GM18526 (cell line): Measurements from ENCODE around the gene SBF2.

Experiments used
- POLR2A ChIP-seq: IDR thresholded peaks from 3 replicates; pipeline ENCODE4 v1.6.1; 2011; ENCODE audit not compliant: insufficient read length; ENCODE audit errors: extremely low read depth

The SBF2 gene

GRCh38 chr11:10265936-10266335, 28.1 kb downstream of the SBF2 start:
- TF ChIP-seq POLR2A, result no peak

DNA sequence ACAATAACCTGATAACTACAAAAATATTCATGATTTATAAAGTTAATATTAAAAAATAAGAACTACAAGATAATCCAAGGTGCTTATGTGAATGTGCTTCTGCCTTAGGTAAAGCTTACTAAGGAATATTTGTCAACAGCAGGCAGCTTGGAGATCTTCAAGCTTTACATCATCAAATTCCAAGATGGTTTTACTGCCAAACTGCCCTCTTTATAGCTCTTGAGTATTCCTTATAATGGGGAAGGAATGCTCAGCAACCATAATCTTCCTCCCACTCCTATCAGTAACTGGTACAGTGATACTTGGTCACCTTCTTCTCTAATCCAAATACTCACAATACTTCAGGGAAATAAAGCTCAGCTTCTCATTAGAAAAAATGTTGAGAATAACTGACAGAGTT, 30.1 kb downstream of the SBF2 start:
- TF ChIP-seq POLR2A, result no peak

DNA sequence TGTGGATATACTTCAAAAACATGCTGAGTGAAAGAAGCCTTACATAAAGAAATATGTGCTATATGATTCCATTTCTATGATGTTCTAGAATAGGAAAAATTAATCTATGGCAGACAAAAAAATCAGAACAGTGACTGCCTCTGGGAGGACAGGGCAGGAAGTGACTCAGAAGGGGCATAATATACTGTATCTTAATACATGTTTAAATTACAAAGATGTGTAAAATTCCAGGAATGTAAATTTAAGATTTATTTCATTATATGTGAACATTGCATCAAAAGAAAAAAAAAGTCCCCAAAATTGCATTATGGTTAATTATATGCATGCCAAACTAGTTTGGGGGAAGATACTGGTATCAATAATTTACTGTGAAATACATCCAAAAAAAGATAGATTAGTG, 32.2 kb downstream of the SBF2 start:
- TF ChIP-seq POLR2A, result no peak

GRCh38 chr11:10257478-10257877, 36.5 kb downstream of the SBF2 start:
- no peak for TF ChIP-seq POLR2A

DNA sequence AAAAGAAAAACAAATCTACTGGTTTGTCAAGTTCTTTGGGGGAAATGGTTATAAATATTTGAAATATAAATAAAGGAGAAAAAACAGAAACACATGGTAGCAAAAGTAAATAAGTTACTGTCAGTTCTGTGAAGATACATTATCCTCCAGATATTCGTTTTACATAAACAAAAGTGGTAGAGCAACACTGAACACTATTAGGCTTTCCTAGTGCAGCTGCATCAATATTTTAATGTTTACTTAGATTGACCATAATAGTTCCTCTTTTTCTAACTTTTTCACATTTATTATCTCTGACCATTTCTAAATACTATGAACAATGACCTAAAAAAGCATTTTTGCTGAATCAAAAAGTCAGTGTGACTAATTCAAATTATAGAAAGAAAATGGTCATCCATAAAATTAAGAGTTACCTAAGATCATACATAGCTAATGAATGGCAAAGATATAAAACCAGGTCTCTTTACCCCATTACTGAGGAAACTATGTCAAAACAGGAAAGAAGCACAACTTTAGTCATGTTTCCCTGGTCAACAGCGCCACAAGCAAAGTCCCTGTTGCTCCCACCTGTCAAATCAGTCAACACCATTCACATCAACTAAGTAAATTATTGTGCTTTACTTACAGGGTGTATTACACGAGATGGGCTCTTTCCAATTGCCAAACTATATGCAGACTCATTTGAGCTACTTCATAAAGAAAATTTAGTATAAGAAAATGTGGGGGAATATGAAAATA, 38.5 kb downstream of the SBF2 start:
- no peak for TF ChIP-seq POLR2A

GRCh38 chr11:10247011-10247410, 47.0 kb downstream of the SBF2 start:
- no peak for TF ChIP-seq POLR2A

DNA sequence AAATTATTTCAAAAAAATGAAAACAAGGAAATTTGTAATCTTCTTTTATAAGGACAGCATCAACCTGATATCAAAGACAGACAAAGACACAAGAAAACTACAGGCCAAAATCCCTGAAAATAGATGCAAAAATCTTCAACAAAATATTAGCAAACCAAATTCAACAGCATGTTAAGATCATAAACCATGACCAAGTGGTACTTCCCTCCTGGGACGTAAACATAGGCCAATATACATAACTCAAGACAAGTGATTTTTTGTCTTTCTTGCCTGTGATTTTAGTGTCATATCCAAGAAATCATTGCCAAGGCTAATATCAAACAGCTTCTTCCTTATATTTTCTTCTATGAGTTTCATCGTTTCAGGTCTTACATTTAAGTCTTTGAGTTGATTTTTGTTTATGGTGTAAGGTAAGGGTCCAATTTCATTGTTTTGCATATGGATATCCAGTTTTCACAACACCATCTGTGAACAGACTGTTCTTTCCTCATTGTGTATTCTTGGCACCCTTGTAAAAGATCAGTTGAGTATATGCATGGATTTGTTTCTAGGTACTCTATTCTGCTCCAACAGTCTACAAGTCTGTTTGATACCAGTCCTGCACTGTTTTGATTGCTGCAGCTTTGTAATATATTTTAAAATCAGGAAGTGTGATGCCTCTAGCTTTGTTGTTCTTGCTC, 50.0 kb downstream of the SBF2 start:
- TF ChIP-seq POLR2A, result no peak

- TF ChIP-seq POLR2A, result no peak
These were observed 57.2 kb downstream of the SBF2 start for GRCh38 chr11:10236840-10237239.

GRCh38 chr11:10233581-10233980, 60.4 kb downstream of the SBF2 start:
- TF ChIP-seq POLR2A, result no peak

DNA sequence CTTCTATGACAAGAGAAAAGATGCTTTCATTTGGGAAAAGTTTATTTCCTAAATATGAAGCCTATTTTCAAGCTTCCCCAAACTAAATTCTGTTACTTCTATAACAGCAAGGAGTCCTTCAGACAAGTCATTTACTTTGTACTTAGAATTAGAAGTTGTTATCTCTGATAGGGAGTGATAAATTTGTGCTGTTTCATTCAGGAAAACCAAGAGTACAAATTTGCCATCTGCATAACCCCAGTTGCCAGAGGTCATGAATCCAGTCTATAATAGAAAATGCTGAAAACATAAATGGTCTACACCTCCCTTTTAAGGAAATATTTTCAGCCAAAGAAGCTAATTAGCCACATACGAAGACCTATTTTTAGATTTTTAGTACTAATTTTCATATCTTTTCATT, 61.3 kb downstream of the SBF2 start:
- TF ChIP-seq POLR2A, result no peak

DNA sequence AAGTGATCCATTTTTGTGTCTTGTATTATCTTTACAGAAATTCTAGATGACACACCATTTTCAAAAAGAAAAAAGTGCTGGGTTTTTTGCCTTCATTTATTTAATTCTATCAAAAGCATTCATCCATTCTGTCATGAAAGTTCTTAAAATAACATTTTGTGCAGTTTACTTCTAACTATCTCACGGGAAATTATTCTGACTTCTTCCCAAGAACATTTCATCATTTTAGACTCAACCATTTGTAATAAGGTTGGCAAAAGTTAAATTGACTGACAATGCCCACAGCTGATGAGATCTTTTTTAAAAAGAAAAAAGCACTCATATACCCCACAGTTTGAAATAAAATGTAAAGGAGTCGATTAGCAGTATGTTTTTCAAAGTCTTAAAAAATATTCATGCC, 68.5 kb downstream of the SBF2 start:
- no peak for TF ChIP-seq POLR2A

DNA sequence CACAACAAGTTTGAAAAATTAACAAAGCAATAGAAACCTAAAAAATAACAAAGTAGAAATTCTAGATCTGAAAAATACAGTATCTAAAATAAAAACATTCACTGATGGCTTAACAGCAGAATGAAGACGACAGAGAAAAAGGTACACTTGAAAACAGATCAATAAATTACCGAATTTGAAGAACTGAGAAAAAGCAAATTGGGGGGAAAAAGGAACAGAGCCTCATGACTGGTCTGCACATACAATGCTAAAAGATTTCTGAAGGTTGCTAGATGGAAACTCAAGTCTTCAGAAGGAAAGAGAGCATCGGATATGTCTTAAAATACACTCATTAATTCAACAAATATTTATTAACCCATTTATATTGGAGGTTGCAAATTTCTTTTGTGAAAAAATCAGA, 71.6 kb downstream of the SBF2 start:
- no peak for TF ChIP-seq POLR2A

- no peak for TF ChIP-seq POLR2A
These were observed 72.7 kb downstream of the SBF2 start for GRCh38 chr11:10221342-10221741.

GRCh38 chr11:10211470-10211869, 82.5 kb downstream of the SBF2 start:
- TF ChIP-seq POLR2A, result no peak

GRCh38 chr11:10209326-10209725, 84.7 kb downstream of the SBF2 start:
- TF ChIP-seq POLR2A, result no peak

- TF ChIP-seq POLR2A, result no peak
These were observed 85.9 kb downstream of the SBF2 start for GRCh38 chr11:10208131-10208575.

- TF ChIP-seq POLR2A, result no peak
These were observed 88.1 kb downstream of the SBF2 start for GRCh38 chr11:10205928-10206327.
